ENCODE data around the gene DLL3.

DLL3 gene

GRCh38 chr19:39515551-39516191 lies 16.9 kb downstream of the DLL3 start:
- TF ChIP-seq, protein P1, sequence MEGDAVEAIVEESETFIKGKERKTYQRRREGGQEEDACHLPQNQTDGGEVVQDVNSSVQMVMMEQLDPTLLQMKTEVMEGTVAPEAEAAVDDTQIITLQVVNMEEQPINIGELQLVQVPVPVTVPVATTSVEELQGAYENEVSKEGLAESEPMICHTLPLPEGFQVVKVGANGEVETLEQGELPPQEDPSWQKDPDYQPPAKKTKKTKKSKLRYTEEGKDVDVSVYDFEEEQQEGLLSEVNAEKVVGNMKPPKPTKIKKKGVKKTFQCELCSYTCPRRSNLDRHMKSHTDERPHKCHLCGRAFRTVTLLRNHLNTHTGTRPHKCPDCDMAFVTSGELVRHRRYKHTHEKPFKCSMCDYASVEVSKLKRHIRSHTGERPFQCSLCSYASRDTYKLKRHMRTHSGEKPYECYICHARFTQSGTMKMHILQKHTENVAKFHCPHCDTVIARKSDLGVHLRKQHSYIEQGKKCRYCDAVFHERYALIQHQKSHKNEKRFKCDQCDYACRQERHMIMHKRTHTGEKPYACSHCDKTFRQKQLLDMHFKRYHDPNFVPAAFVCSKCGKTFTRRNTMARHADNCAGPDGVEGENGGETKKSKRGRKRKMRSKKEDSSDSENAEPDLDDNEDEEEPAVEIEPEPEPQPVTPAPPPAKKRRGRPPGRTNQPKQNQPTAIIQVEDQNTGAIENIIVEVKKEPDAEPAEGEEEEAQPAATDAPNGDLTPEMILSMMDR (IDR thresholded peaks at IDR 0.05; ENCODE audit: low read depth, low read length), result no peak
- DNase-seq (ENCODE audit: low read depth in 2 of 2), result no peak
- peak overlapping the region in 1 of 2 donors; percentile 26 for H3K4me3 ChIP-seq (replicated peaks in 1 of 2; ENCODE audit: low read depth in 2 of 2, low read length in 2 of 2)

DNA sequence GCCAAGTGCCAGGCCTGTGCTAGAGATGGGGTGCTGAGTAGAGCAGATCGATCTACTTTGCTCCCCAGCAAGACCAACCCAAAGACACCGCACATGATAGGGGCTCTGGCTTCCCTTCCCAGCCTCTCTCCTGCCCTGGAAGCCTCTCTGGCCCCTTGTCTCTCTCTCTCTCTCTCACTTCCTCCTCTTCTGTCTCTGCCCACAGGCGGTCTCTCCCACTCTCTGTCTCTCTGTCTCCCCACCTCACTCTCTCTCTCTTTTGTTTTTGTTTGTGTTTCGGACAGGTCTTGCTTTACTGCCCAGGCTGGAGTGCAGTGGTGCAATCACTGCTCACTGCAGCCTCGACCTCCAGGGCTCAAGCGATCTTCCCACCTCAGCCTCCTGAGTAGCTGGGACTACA lies 17.5 kb downstream of the DLL3 start:
- TF ChIP-seq, protein P1 (IDR thresholded peaks at IDR 0.05; ENCODE audit: low read depth, low read length), result no peak
- no peak for DNase-seq (ENCODE audit: low read depth in 2 of 2)
- H3K4me3 ChIP-seq (replicated peaks in 1 of 2; ENCODE audit: low read depth in 2 of 2, low read length in 2 of 2), result no peak overlapping the region

- TF ChIP-seq, protein P1 (IDR thresholded peaks at IDR 0.05; ENCODE audit: low read depth, low read length), result no peak
- DNase-seq (ENCODE audit: low read depth in 2 of 2), result no peak
- no peak overlapping the region for H3K4me3 ChIP-seq (replicated peaks in 1 of 2; ENCODE audit: low read depth in 2 of 2, low read length in 2 of 2)
Observed at GRCh38 chr19:39517432-39517831, 18.7 kb downstream of the DLL3 start.

GRCh38 chr19:39518458-39518857 lies 19.7 kb downstream of the DLL3 start:
- H3K4me3 ChIP-seq (replicated peaks in 1 of 2; ENCODE audit: low read depth in 2 of 2, low read length in 2 of 2), result no peak overlapping the region
- TF ChIP-seq, protein P1 (IDR thresholded peaks at IDR 0.05; ENCODE audit: low read depth, low read length), result no peak
- DNase-seq (ENCODE audit: low read depth in 2 of 2), result no peak

DNA sequence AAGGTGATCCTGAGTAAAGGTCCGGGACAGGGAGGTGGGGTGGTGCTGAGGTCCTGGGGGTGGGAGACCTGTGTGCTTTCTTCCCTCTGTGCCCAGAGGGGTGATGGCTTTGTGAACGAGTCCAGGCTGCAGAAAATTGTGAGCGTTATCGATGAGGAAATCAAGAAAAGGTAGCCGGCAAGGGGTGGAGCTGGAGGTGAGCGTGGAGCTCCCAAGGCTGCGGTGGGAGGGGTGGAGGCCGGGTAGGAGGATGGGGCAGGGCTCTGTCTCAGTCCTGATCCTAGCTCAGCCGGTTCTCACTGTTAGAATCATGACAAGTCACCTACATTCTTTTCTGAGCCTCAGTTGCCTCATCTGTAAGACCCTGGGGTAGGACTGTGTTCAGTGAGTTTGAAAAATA lies 20.2 kb downstream of the DLL3 start:
- no peak overlapping the region for H3K4me3 ChIP-seq (replicated peaks in 1 of 2; ENCODE audit: low read depth in 2 of 2, low read length in 2 of 2)
- TF ChIP-seq, protein P1 (IDR thresholded peaks at IDR 0.05; ENCODE audit: low read depth, low read length), result no peak

DNA sequence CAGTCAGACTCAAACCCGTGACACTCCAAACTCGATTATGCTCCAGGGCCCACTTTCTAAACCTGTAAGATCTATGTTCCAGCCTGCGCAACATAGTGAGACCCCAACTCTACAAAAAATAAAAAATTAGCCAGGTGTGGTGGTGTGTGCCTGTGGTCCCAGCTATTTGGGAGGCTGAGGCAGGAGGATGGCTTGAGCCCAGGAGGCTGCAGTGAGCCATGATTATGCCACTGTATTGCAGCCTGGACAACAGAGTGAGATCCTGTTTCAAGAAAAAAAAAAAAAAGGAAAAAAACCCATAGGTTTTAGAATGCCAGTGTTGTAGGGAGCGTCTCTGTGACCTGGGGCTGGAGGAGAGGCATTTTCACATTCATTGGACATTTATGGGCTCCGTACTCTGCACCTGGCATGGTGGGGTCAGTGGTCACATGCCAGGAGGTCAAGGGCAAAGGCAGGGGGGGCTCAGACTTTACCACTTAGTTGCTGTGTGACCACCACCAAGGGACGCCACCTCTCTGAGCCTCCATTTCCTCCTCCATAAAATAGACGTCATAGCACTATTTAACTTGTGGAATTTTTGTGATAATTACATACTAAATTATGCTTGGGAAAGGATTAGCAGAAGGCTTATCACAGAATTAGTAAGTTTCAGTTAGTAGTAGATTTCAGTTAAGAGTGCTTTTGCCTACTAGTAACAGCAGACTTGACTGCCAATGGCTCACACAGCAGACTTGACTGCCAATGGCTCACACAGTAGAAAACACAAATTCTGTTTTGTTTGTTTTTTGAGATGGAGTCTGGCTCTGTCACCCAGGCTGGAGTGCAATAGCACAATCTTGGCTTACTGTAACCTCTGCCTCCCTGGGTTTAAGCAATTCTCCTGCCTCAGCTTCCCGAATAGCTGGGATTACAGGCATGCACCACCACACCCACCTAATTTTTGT lies 22.1 kb downstream of the DLL3 start:
- TF ChIP-seq, protein P1 (IDR thresholded peaks at IDR 0.05; ENCODE audit: low read depth, low read length), result no peak
- no peak for DNase-seq (ENCODE audit: low read depth in 2 of 2)

More for the DNA sequence above, 20.2 kb downstream of the DLL3 start:
- no peak for DNase-seq (ENCODE audit: low read depth in 2 of 2)

More for the DNA sequence above, 22.1 kb downstream of the DLL3 start:
- no peak overlapping the region for H3K4me3 ChIP-seq (replicated peaks in 1 of 2; ENCODE audit: low read depth in 2 of 2, low read length in 2 of 2)

All from cardiac fibroblast (primary cell).